GM21423 (cell line): ENCODE data around the gene DAP3.

ENCODE experiments used
- ATAC-seq: cut with Tn5 transposase; IDR thresholded peaks from one replicate; pipeline ENCODE4 v1.9.1; 2021; ENCODE audit warnings: mild to moderate bottlenecking, moderate library complexity; ENCODE audit not compliant: unreplicated experiment

DAP3 gene

GRCh38 chr1:155769257-155769656 is 80.4 kb downstream of the DAP3 start:
- ATAC-seq, result no peak

- no peak for ATAC-seq
Observed at GRCh38 chr1:155773221-155773620, 84.3 kb downstream of the DAP3 start.

- ATAC-seq, result no peak
Observed at GRCh38 chr1:155776414-155776813, 87.5 kb downstream of the DAP3 start.

GRCh38 chr1:155777582-155777981 is 88.7 kb downstream of the DAP3 start:
- ATAC-seq, result no peak
